HG02981 (cell line): ENCODE measurements around the gene DYNC2H1.
A peak's percentile ranks its signal among the peaks of the same experiment; 100 is the strongest.

Experiments
- ATAC-seq: cut with Tn5 transposase; IDR thresholded peaks from one replicate; pipeline ENCODE4 v1.9.1; 2021; ENCODE audit warnings: mild to moderate bottlenecking, moderate library complexity; ENCODE audit not compliant: unreplicated experiment

Gene DYNC2H1

GRCh38 chr11:103108933-103109817 lies at the start of gene DYNC2H1:
Gene DYNC2H1, plus strand, starts transcription at chr11:103109426. Its CDS starts 149 bp downstream, at chr11:103109575.
- peak; percentile 98 for ATAC-seq

GRCh38 chr11:103061656-103062055 lies 47.6 kb upstream of the DYNC2H1 start:
- ATAC-seq = no peak

- no peak for ATAC-seq
These were observed 42.1 kb upstream of the DYNC2H1 start for GRCh38 chr11:103067118-103067517.

- ATAC-seq = no peak
These were observed 39.9 kb upstream of the DYNC2H1 start for GRCh38 chr11:103069367-103069766.

- ATAC-seq = peak; percentile 58
These were observed 39.1 kb upstream of the DYNC2H1 start for GRCh38 chr11:103070142-103070541.

GRCh38 chr11:103071008-103071407 lies 38.2 kb upstream of the DYNC2H1 start:
- no peak for ATAC-seq

GRCh38 chr11:103076361-103076760 lies 32.9 kb upstream of the DYNC2H1 start:
- ATAC-seq = no peak

GRCh38 chr11:103077554-103077953 lies 31.7 kb upstream of the DYNC2H1 start:
- no peak for ATAC-seq

GRCh38 chr11:103078710-103079109 lies 30.5 kb upstream of the DYNC2H1 start:
- ATAC-seq = no peak

- ATAC-seq = no peak
These were observed 29.4 kb upstream of the DYNC2H1 start for GRCh38 chr11:103079833-103080232.

GRCh38 chr11:103085758-103086365 lies 23.4 kb upstream of the DYNC2H1 start:
- no peak for ATAC-seq

- no peak for ATAC-seq
These were observed 22.8 kb upstream of the DYNC2H1 start for GRCh38 chr11:103086461-103086860.

GRCh38 chr11:103091064-103091800 lies 18.0 kb upstream of the DYNC2H1 start:
- peak; percentile 37 for ATAC-seq

- ATAC-seq = peak; percentile 99
These were observed 17.3 kb upstream of the DYNC2H1 start, which contains the start of gene DCUN1D5 for GRCh38 chr11:103091801-103092524. Gene DCUN1D5, minus strand, starts transcription at chr11:103092160. Its CDS starts 288 bp downstream, at chr11:103091872.

- ATAC-seq = no peak
These were observed 11.9 kb upstream of the DYNC2H1 start for GRCh38 chr11:103097279-103097678.

- peak; percentile 14 for ATAC-seq
These were observed 677 bp downstream of the DYNC2H1 start for GRCh38 chr11:103109818-103110388.

- no peak for ATAC-seq
These were observed 1.2 kb downstream of the DYNC2H1 start for GRCh38 chr11:103110391-103110790.

GRCh38 chr11:103111400-103111799 lies 2.2 kb downstream of the DYNC2H1 start:
- no peak for ATAC-seq

- no peak for ATAC-seq
These were observed 3.1 kb downstream of the DYNC2H1 start for GRCh38 chr11:103112364-103112763.

GRCh38 chr11:103114836-103115235 lies 5.6 kb downstream of the DYNC2H1 start:
- no peak for ATAC-seq
